ENCODE data around the gene MEN1. TPM values are rescaled to one million over a fixed set of nuclear protein-coding genes. Genes with fewer than 3 reads are reported as not detected.

MEN1 gene
- total and polyA plus RNA-seq, 5 donors from 2014 or later = 20.9 to 31.3 (median 24.9) TPM

- Histone ChIP-seq H3K27ac (ENCODE audit: insufficient read depth, low read length, poor library complexity, severe bottlenecking) (peak overlapping the region; percentile 82), H3K4me1 (ENCODE audit: control insufficient read depth, insufficient read depth, low read length, poor library complexity, severe bottlenecking) (peaks cover 33% of the 10 kb centered on the region), H3K36me3 (ENCODE audit: control insufficient read depth, insufficient read depth, low read length) (peaks cover 40% of the 10 kb centered on the region), H3K4me3 (ENCODE audit: low read depth, low read length) (peak overlapping the region; percentile 53), H3K9me3 (ENCODE audit: control insufficient read depth in 2 of 2, low read length in 2 of 2) (no peaks in the 10 kb centered on the region), H3K27me3 (ENCODE audit: control insufficient read depth, insufficient read depth, low read length) (no peaks in the 10 kb centered on the region)
- no peaks in the 10 kb centered on the region for H3K9me3 Mint-ChIP-seq
- H3K4me1 Mint-ChIP-seq = peaks cover 0 to 47% (median 14%) of the 10 kb centered on the region in 4 donors
- H3K4me3 Mint-ChIP-seq = peak overlapping the region; percentile 84 to 92 (median 88)
- DNase-seq (peak in 1 of 3 donors; percentile 34), ATAC-seq (ENCODE audit: low read depth in 2 of 2) (no peak)
- no peaks in the 10 kb centered on the region for H3K27me3 Mint-ChIP-seq
- peaks cover 14% of the 10 kb centered on the region for H3K36me3 Mint-ChIP-seq
- H3K27ac Mint-ChIP-seq = peak overlapping the region in 2 of 3 donors; percentile 67 to 88
Measured at GRCh38 chr11:64801561-64802369, 8.6 kb downstream of the MEN1 start.

- Mint-ChIP-seq H3K4me1 (peaks cover 0 to 47% (median 14%) of the 10 kb centered on the region in 4 donors), H3K4me3 (peak overlapping the region; percentile 75 to 88 (median 86)), H3K27me3 (no peaks in the 10 kb centered on the region), H3K9me3 (no peaks in the 10 kb centered on the region), H3K27ac (peak overlapping the region in 2 of 3 donors; percentile 67 to 88), H3K36me3 (peaks cover 13% of the 10 kb centered on the region)
- Histone ChIP-seq H3K4me1 (ENCODE audit: control insufficient read depth, insufficient read depth, low read length, poor library complexity, severe bottlenecking) (peaks cover 33% of the 10 kb centered on the region), H3K27me3 (ENCODE audit: control insufficient read depth, insufficient read depth, low read length) (no peaks in the 10 kb centered on the region), H3K27ac (ENCODE audit: insufficient read depth, low read length, poor library complexity, severe bottlenecking) (peak overlapping the region; percentile 82), H3K4me3 (ENCODE audit: low read depth, low read length) (no peak overlapping the region), H3K36me3 (ENCODE audit: control insufficient read depth, insufficient read depth, low read length) (peaks cover 47% of the 10 kb centered on the region), H3K9me3 (ENCODE audit: control insufficient read depth in 2 of 2, low read length in 2 of 2) (no peaks in the 10 kb centered on the region)
- no peak for ATAC-seq (ENCODE audit: low read depth in 2 of 2)
- no peak for DNase-seq
Measured at GRCh38 chr11:64801158-64801464, 9.2 kb downstream of the MEN1 start.

- H3K4me1 Mint-ChIP-seq = peaks cover 0 to 53% (median 16%) of the 10 kb centered on the region in 4 donors
- Histone ChIP-seq H3K36me3 (ENCODE audit: control insufficient read depth, insufficient read depth, low read length) (peaks cover 44% of the 10 kb centered on the region), H3K4me1 (ENCODE audit: control insufficient read depth, insufficient read depth, low read length, poor library complexity, severe bottlenecking) (peaks cover 33% of the 10 kb centered on the region), H3K27me3 (ENCODE audit: control insufficient read depth, insufficient read depth, low read length) (no peaks in the 10 kb centered on the region), H3K4me3 (ENCODE audit: low read depth, low read length) (no peak overlapping the region), H3K9me3 (ENCODE audit: control insufficient read depth in 2 of 2, low read length in 2 of 2) (no peaks in the 10 kb centered on the region), H3K27ac (ENCODE audit: insufficient read depth, low read length, poor library complexity, severe bottlenecking) (peak overlapping the region; percentile 82)
- H3K4me3 Mint-ChIP-seq = peak overlapping the region; percentile 75 to 88 (median 86)
- DNase-seq (no peak), ATAC-seq (ENCODE audit: low read depth in 2 of 2) (no peak)
- H3K27ac Mint-ChIP-seq = peak overlapping the region in 2 of 3 donors; percentile 67 to 88
- no peaks in the 10 kb centered on the region for H3K9me3 Mint-ChIP-seq
- no peaks in the 10 kb centered on the region for H3K27me3 Mint-ChIP-seq
- peaks cover 9% of the 10 kb centered on the region for H3K36me3 Mint-ChIP-seq
Measured at GRCh38 chr11:64800303-64801157, 9.8 kb downstream of the MEN1 start.

GRCh38 chr11:64799623-64800302 is 10.6 kb downstream of the MEN1 start:
- H3K4me1 Mint-ChIP-seq = peaks cover 0 to 57% (median 20%) of the 10 kb centered on the region in 4 donors
- H3K9me3 Mint-ChIP-seq = no peaks in the 10 kb centered on the region
- Histone ChIP-seq H3K27me3 (ENCODE audit: control insufficient read depth, insufficient read depth, low read length) (no peaks in the 10 kb centered on the region), H3K27ac (ENCODE audit: insufficient read depth, low read length, poor library complexity, severe bottlenecking) (no peak overlapping the region), H3K36me3 (ENCODE audit: control insufficient read depth, insufficient read depth, low read length) (peaks cover 38% of the 10 kb centered on the region), H3K9me3 (ENCODE audit: control insufficient read depth in 2 of 2, low read length in 2 of 2) (no peaks in the 10 kb centered on the region), H3K4me3 (ENCODE audit: low read depth, low read length) (no peak overlapping the region), H3K4me1 (ENCODE audit: control insufficient read depth, insufficient read depth, low read length, poor library complexity, severe bottlenecking) (peaks cover 33% of the 10 kb centered on the region)
- peak overlapping the region in 2 of 4 donors; percentile 47 to 51 for H3K4me3 Mint-ChIP-seq
- H3K36me3 Mint-ChIP-seq = peaks cover 9% of the 10 kb centered on the region
- DNase-seq = no peak
- no peak overlapping the region for H3K27ac Mint-ChIP-seq
- no peaks in the 10 kb centered on the region for H3K27me3 Mint-ChIP-seq
- ATAC-seq (ENCODE audit: low read depth in 2 of 2) = no peak

- Histone ChIP-seq H3K4me3 (ENCODE audit: low read depth, low read length) (no peak overlapping the region), H3K4me1 (ENCODE audit: control insufficient read depth, insufficient read depth, low read length, poor library complexity, severe bottlenecking) (peaks cover 33% of the 10 kb centered on the region), H3K9me3 (ENCODE audit: control insufficient read depth in 2 of 2, low read length in 2 of 2) (no peaks in the 10 kb centered on the region), H3K27me3 (ENCODE audit: control insufficient read depth, insufficient read depth, low read length) (no peaks in the 10 kb centered on the region), H3K36me3 (ENCODE audit: control insufficient read depth, insufficient read depth, low read length) (peaks cover 37% of the 10 kb centered on the region), H3K27ac (ENCODE audit: insufficient read depth, low read length, poor library complexity, severe bottlenecking) (no peak overlapping the region)
- no peak overlapping the region for H3K27ac Mint-ChIP-seq
- peaks cover 9% of the 10 kb centered on the region for H3K36me3 Mint-ChIP-seq
- ATAC-seq (ENCODE audit: low read depth in 2 of 2) (no peak), DNase-seq (no peak)
- H3K9me3 Mint-ChIP-seq = no peaks in the 10 kb centered on the region
- peaks cover 0 to 61% (median 24%) of the 10 kb centered on the region in 4 donors for H3K4me1 Mint-ChIP-seq
- no peaks in the 10 kb centered on the region for H3K27me3 Mint-ChIP-seq
- H3K4me3 Mint-ChIP-seq = peak overlapping the region in 1 of 4 donors; percentile 51
Measured at GRCh38 chr11:64799256-64799622, 11.1 kb downstream of the MEN1 start.

- Histone ChIP-seq H3K4me1 (ENCODE audit: control insufficient read depth, insufficient read depth, low read length, poor library complexity, severe bottlenecking) (peaks cover 15% of the 10 kb centered on the region), H3K36me3 (ENCODE audit: control insufficient read depth, insufficient read depth, low read length) (peaks cover 45% of the 10 kb centered on the region), H3K4me3 (ENCODE audit: low read depth, low read length) (no peak overlapping the region), H3K9me3 (ENCODE audit: control insufficient read depth in 2 of 2, low read length in 2 of 2) (no peaks in the 10 kb centered on the region), H3K27me3 (ENCODE audit: control insufficient read depth, insufficient read depth, low read length) (no peaks in the 10 kb centered on the region), H3K27ac (ENCODE audit: insufficient read depth, low read length, poor library complexity, severe bottlenecking) (no peak overlapping the region)
- ATAC-seq (ENCODE audit: low read depth in 2 of 2) (no peak), DNase-seq (no peak)
- peaks cover 0 to 57% (median 29%) of the 10 kb centered on the region in 4 donors for H3K4me1 Mint-ChIP-seq
- H3K36me3 Mint-ChIP-seq = peaks cover 9% of the 10 kb centered on the region
- no peak overlapping the region for H3K27ac Mint-ChIP-seq
- H3K27me3 Mint-ChIP-seq = no peaks in the 10 kb centered on the region
- H3K9me3 Mint-ChIP-seq = no peaks in the 10 kb centered on the region
- no peak overlapping the region for H3K4me3 Mint-ChIP-seq
Measured at GRCh38 chr11:64796757-64797541, 13.4 kb downstream of the MEN1 start.

Measured in CD4-positive, CD25-positive, alpha-beta regulatory T cell (primary cell).